ENCODE data around the gene DAB2IP. TPM values are rescaled to one million over a fixed set of nuclear protein-coding genes. Genes with fewer than 3 reads are reported as not detected.

Gene DAB2IP
- total RNA-seq, 6 donors from 2014 or later: 61.8 to 98.0 (median 77.2) TPM

- peaks cover 0 to 19% (median 6%) of the 10 kb centered on the region in 4 donors for H3K4me1 ChIP-seq
Observed at GRCh38 chr9:121638901-121639592, 12.4 kb upstream of the DAB2IP start.

GRCh38 chr9:121639619-121640018, 11.8 kb upstream of the DAB2IP start:
- DNase-seq (no peak), ATAC-seq (ENCODE audit: low FRiP score in 2 of 2) (no peak)
- peaks cover 0 to 14% (median 5%) of the 10 kb centered on the region in 4 donors for H3K4me1 ChIP-seq
- 93 to 96% methylated on average over 3 to 6 of the region's 6 CpGs for WGBS, 2 donors
- H3K27me3 ChIP-seq: no peaks in the 10 kb centered on the region
- no peak overlapping the region for H3K4me3 ChIP-seq
- no peaks in the 10 kb centered on the region for H3K36me3 ChIP-seq
- H3K9me3 ChIP-seq: no peaks in the 10 kb centered on the region
- TF ChIP-seq POLR2A (IDR thresholded peaks at IDR 0.05): no peak
- no peak for TF ChIP-seq EP300 (IDR thresholded peaks at IDR 0.05)
- no peak for TF ChIP-seq CTCF (IDR thresholded peaks at IDR 0.05)
- no peak for TF ChIP-seq POLR2AphosphoS5 (IDR thresholded peaks at IDR 0.05)
- H3K27ac ChIP-seq: no peak overlapping the region

More at GRCh38 chr9:121638901-121639592, 12.4 kb upstream of the DAB2IP start:
- no peaks in the 10 kb centered on the region for H3K27me3 ChIP-seq
- H3K4me3 ChIP-seq: no peak overlapping the region
- no peaks in the 10 kb centered on the region for H3K36me3 ChIP-seq
- H3K9me3 ChIP-seq: no peaks in the 10 kb centered on the region
- DNase-seq: no peak
- 91 to 93% methylated on average over 3 to 5 of the region's 5 CpGs for whole genome bisulfite sequencing, 2 donors
- no peak for TF ChIP-seq CTCF (IDR thresholded peaks at IDR 0.05)
- TF ChIP-seq POLR2AphosphoS5 (IDR thresholded peaks at IDR 0.05): no peak
- no peak for ATAC-seq (ENCODE audit: low FRiP score in 2 of 2)
- no peak overlapping the region for H3K27ac ChIP-seq

- H3K36me3 ChIP-seq: no peaks in the 10 kb centered on the region
- H3K4me1 ChIP-seq: peaks cover 0 to 9% (median 4%) of the 10 kb centered on the region in 4 donors
- ATAC-seq (ENCODE audit: low FRiP score in 2 of 2): peak; percentile 43 to 50
- DNase-seq: peak in 1 of 2 donors; percentile 37
- H3K27ac ChIP-seq: no peak overlapping the region
- H3K9me3 ChIP-seq: no peaks in the 10 kb centered on the region
- no peak overlapping the region for H3K4me3 ChIP-seq
- no peaks in the 10 kb centered on the region for H3K27me3 ChIP-seq
- TF ChIP-seq EP300 (IDR thresholded peaks at IDR 0.05) (no peak), CTCF (IDR thresholded peaks at IDR 0.05) (peak; percentile 34 to 68 (median 56))
- WGBS, 2 donors: 79 to 81% methylated on average over 8 to 9 of the region's 9 CpGs
Observed at GRCh38 chr9:121640076-121640475, 11.4 kb upstream of the DAB2IP start.

- Histone ChIP-seq H3K4me3 (no peak overlapping the region), H3K36me3 (no peaks in the 10 kb centered on the region), H3K4me1 (peaks cover 0 to 8% (median 4%) of the 10 kb centered on the region in 4 donors), H3K27ac (no peak overlapping the region), H3K27me3 (no peaks in the 10 kb centered on the region), H3K9me3 (no peaks in the 10 kb centered on the region)
- 75 to 84% methylated on average over 2 of the region's 2 CpGs for WGBS, 2 donors
- ATAC-seq (ENCODE audit: low FRiP score in 2 of 2): no peak
- DNase-seq: no peak
- TF ChIP-seq POLR2A (IDR thresholded peaks at IDR 0.05) (no peak), POLR2AphosphoS5 (IDR thresholded peaks at IDR 0.05) (no peak), EP300 (IDR thresholded peaks at IDR 0.05) (no peak), CTCF (IDR thresholded peaks at IDR 0.05) (no peak)
Observed at GRCh38 chr9:121640491-121641223, 10.8 kb upstream of the DAB2IP start.

All from upper lobe of left lung (tissue), 6 donors.